GM12874 (cell line): ENCODE data around the gene ZSCAN2.

ENCODE experiments used
- CTCF ChIP-seq: IDR thresholded peaks from 2 replicates; pipeline ENCODE4 v1.5.1; 2011; ENCODE audit warnings: low read depth, mild to moderate bottlenecking, control low read depth, low read length, moderate library complexity; ENCODE audit not compliant: insufficient read depth

ZSCAN2 gene

GRCh38 chr15:84624359-84624758 is 23.6 kb downstream of the ZSCAN2 start:
- TF ChIP-seq CTCF: no peak

- no peak for TF ChIP-seq CTCF
These were observed 24.3 kb downstream of the ZSCAN2 start for GRCh38 chr15:84625123-84625522.

GRCh38 chr15:84629033-84629432 is 28.2 kb downstream of the ZSCAN2 start:
- TF ChIP-seq CTCF: no peak

- no peak for TF ChIP-seq CTCF
These were observed 31.0 kb downstream of the ZSCAN2 start for GRCh38 chr15:84631706-84632272.

GRCh38 chr15:84633311-84634227 is 32.8 kb downstream of the ZSCAN2 start:
- no peak for TF ChIP-seq CTCF

- TF ChIP-seq CTCF: no peak
These were observed 33.5 kb downstream of the ZSCAN2 start for GRCh38 chr15:84634228-84634837.

GRCh38 chr15:84638103-84638502 is 37.3 kb downstream of the ZSCAN2 start:
- TF ChIP-seq CTCF: no peak
